IMR-90 (cell line): ENCODE results near the gene KLF13. TPM values are rescaled to one million over a fixed set of nuclear protein-coding genes. Genes with fewer than 3 reads are reported as not detected.

Experiments
- ATAC-seq: fragments of 200-7000 bp; cut with Tn5 transposase; 2 replicates; pipeline ENCODE4 v1.9.1; 2020; ENCODE audit warnings: low read depth, mild to moderate bottlenecking, moderate library complexity
- BruUV-seq: library from RNA; stranded (reverse); fragments of 400-500 nt; replicated peaks from 2 replicates; lab custom pipeline; 2021; lab: Mats Ljungman, UMichigan
- CTCF ChIA-PET: fragments of 300-600 bp; formaldehyde crosslinking; extraction: SDS; loops from one replicate; lab custom pipeline; 2021; ENCODE audit warnings: antibody characterized with exemption; lab: Yijun Ruan, JAX
- POLR2A ChIA-PET: fragments of 300-600 bp; sonication (Branson Sonifier 250); formaldehyde crosslinking; loops from one replicate; lab custom pipeline; 2022; ENCODE audit warnings: antibody characterized with exemption; ENCODE audit not compliant: unreplicated experiment; lab: Charles Lee
- DNase-seq: peaks from one replicate; pipeline ENCODE4 v3.0.0; 2013
- H2AFZ ChIP-seq: replicated peaks from 2 replicates; pipeline ENCODE3; 2013; ENCODE audit warnings: low read length, mild to moderate bottlenecking; ENCODE audit not compliant: poor library complexity
- H2AK5ac ChIP-seq: 2 replicates; pipeline ENCODE4 v1.6.1; 2013; ENCODE audit warnings: low read depth, low read length, inconsistent platforms
- H2AK9ac ChIP-seq: replicated peaks from 2 replicates; pipeline ENCODE3; 2013; ENCODE audit warnings: mild to moderate bottlenecking, low read depth, low read length, moderate library complexity; ENCODE audit not compliant: poor library complexity
- H2BK120ac ChIP-seq: 2 replicates; pipeline ENCODE4 v1.6.1; 2013; ENCODE audit warnings: low read depth, low read length, inconsistent platforms
- H2BK15ac ChIP-seq: 3 replicates; pipeline ENCODE4 v1.6.1; 2013; ENCODE audit warnings: low read depth, low read length, inconsistent platforms
- H2BK20ac ChIP-seq: 2 replicates; pipeline ENCODE4 v1.6.1; 2013; ENCODE audit warnings: low read depth, mild to moderate bottlenecking, inconsistent platforms, low read length, moderate library complexity
- H2BK5ac ChIP-seq: 2 replicates; pipeline ENCODE4 v1.6.1; 2013; ENCODE audit warnings: mild to moderate bottlenecking, low read depth, low read length, inconsistent platforms; ENCODE audit not compliant: poor library complexity, severe bottlenecking
- H3K14ac ChIP-seq: replicated peaks from 2 replicates; pipeline ENCODE4 v1.6.1; 2013; ENCODE audit warnings: low read depth, low read length, inconsistent platforms
- H3K18ac ChIP-seq: 2 replicates; pipeline ENCODE4 v1.6.1; 2013; ENCODE audit warnings: low read depth, low read length, control low read depth
- H3K23ac ChIP-seq: 2 replicates; pipeline ENCODE4 v1.6.1; 2013; ENCODE audit warnings: low read depth, low read length, inconsistent platforms
- H3K27ac ChIP-seq: 2 replicates; pipeline ENCODE4 v1.5.1; 2013; ENCODE audit warnings: mild to moderate bottlenecking, control low read depth, low read length; ENCODE audit not compliant: insufficient read depth
- H3K27me3 ChIP-seq: 2 replicates; pipeline ENCODE4 v1.6.1; 2013; ENCODE audit warnings: low read length; ENCODE audit not compliant: control insufficient read depth, insufficient read depth
- H3K36me3 ChIP-seq: 2 replicates; pipeline ENCODE4 v1.6.1; 2013; ENCODE audit warnings: low read length, mixed read lengths; ENCODE audit not compliant: control insufficient read depth, insufficient read depth
- H3K4ac ChIP-seq: 2 replicates; pipeline ENCODE4 v1.6.1; 2013; ENCODE audit warnings: low read depth, low read length, inconsistent platforms
- H3K4me1 ChIP-seq: 2 replicates; pipeline ENCODE4 v1.6.1; 2013; ENCODE audit warnings: low read length, mixed read lengths; ENCODE audit not compliant: control insufficient read depth, insufficient read depth
- H3K4me2 ChIP-seq: 2 replicates; pipeline ENCODE4 v1.6.1; 2013; ENCODE audit warnings: low read depth, mild to moderate bottlenecking, control low read depth, low read length, moderate library complexity
- H3K4me3 ChIP-seq: 2 replicates; pipeline ENCODE4 v1.5.1; 2013; ENCODE audit warnings: low read depth, mild to moderate bottlenecking, control low read depth, low read length, moderate library complexity; ENCODE audit not compliant: insufficient read depth
- H3K56ac ChIP-seq: 2 replicates; pipeline ENCODE4 v1.6.1; 2013; ENCODE audit warnings: low read length, inconsistent platforms; ENCODE audit not compliant: insufficient read depth; ENCODE audit errors: extremely low read depth
- H3K79me1 ChIP-seq, 2 experiments: 2 replicates each; pipeline ENCODE4 v1.6.1; 2013; ENCODE audit warnings: low read length in 2 of 2, inconsistent platforms in 1 of 2, low read depth in 1 of 2
- H3K9ac ChIP-seq: 2 replicates; pipeline ENCODE4 v1.6.1; 2013; ENCODE audit warnings: low read depth, low read length, control low read depth
- H3K9me1 ChIP-seq: 2 replicates; pipeline ENCODE4 v1.6.1; 2013; ENCODE audit warnings: low read length, inconsistent platforms; ENCODE audit not compliant: insufficient read depth
- H3K9me3 ChIP-seq: 2 replicates; pipeline ENCODE4 v1.6.1; 2013; ENCODE audit warnings: low read length; ENCODE audit not compliant: control insufficient read depth, insufficient read depth
- H4K20me1 ChIP-seq: 2 replicates; pipeline ENCODE4 v1.6.1; 2013; ENCODE audit warnings: low read length, inconsistent platforms; ENCODE audit not compliant: insufficient read depth
- H4K5ac ChIP-seq: 2 replicates; pipeline ENCODE4 v1.6.1; 2013; ENCODE audit warnings: mild to moderate bottlenecking, low read depth, low read length, control low read depth
- H4K8ac ChIP-seq, 2 experiments: 2 replicates each; pipeline ENCODE4 v1.6.1; 2013; ENCODE audit warnings: low read depth in 2 of 2, low read length in 2 of 2, control low read depth in 1 of 2, inconsistent platforms in 1 of 2
- H4K91ac ChIP-seq: 2 replicates; pipeline ENCODE4 v1.6.1; 2013; ENCODE audit warnings: low read depth, low read length, inconsistent platforms; ENCODE audit not compliant: insufficient read depth
- BHLHE40 ChIP-seq: fragments of 150-350 bp; IDR thresholded peaks from 2 replicates; pipeline ENCODE4 v1.6.1; 2016; ENCODE audit warnings: mild to moderate bottlenecking, low read depth, low read length
- CEBPB ChIP-seq: IDR thresholded peaks from 2 replicates; pipeline ENCODE4 v1.6.1; 2012; ENCODE audit warnings: low read depth, low read length, improper control_type of control experiment
- CHD1 ChIP-seq: IDR thresholded peaks from 2 replicates; pipeline ENCODE4 v1.6.1; 2012; ENCODE audit warnings: low read depth, low read length, improper control_type of control experiment
- CTCF ChIP-seq: conservative IDR thresholded peaks from 2 replicates; pipeline ENCODE4 v1.5.1; 2012; ENCODE audit warnings: mild to moderate bottlenecking, low read depth, low read length, improper control_type of control experiment
- ELK1 ChIP-seq: fragments of 150-350 bp; IDR thresholded peaks from 2 replicates; pipeline ENCODE4 v1.6.1; 2016; ENCODE audit warnings: low read depth, mild to moderate bottlenecking, low read length, moderate library complexity, borderline replicate concordance
- FOS ChIP-seq: fragments of 150-350 bp; IDR thresholded peaks from 2 replicates; pipeline ENCODE4 v1.6.1; 2016; ENCODE audit warnings: low read depth, low read length
- MAFK ChIP-seq: IDR thresholded peaks from 2 replicates; pipeline ENCODE4 v1.6.1; 2012; ENCODE audit warnings: low read depth, low read length, improper control_type of control experiment
- MAZ ChIP-seq: IDR thresholded peaks from 2 replicates; pipeline ENCODE4 v1.6.1; 2012; ENCODE audit warnings: low read depth, mild to moderate bottlenecking, low read length, improper control_type of control experiment, moderate library complexity, borderline replicate concordance
- NFE2L2 ChIP-seq: fragments of 150-350 bp; IDR thresholded peaks from 2 replicates; pipeline ENCODE4 v1.6.1; 2016; ENCODE audit warnings: low read depth, mild to moderate bottlenecking, low read length
- RFX5 ChIP-seq: IDR thresholded peaks from 2 replicates; pipeline ENCODE4 v1.8.0; 2012; ENCODE audit warnings: low read depth, mild to moderate bottlenecking, low read length, moderate library complexity
- SMC3 ChIP-seq: fragments of 150-350 bp; IDR thresholded peaks from 2 replicates; pipeline ENCODE4 v1.6.1; 2016; ENCODE audit warnings: low read depth, mild to moderate bottlenecking, antibody characterized with exemption, low read length, moderate library complexity
- USF2 ChIP-seq: fragments of 150-350 bp; IDR thresholded peaks from 2 replicates; pipeline ENCODE4 v1.6.1; 2017; ENCODE audit warnings: mild to moderate bottlenecking, antibody characterized with exemption, low read length, low read depth
- WGBS, 2 experiments: methylation state at CpG; one replicate each; pipeline versions ENCODE4 v1.1.5 to v1.1.7; 2013; ENCODE audit warnings: missing lambda C conversion rate in 2 of 2; ENCODE audit not compliant: insufficient read length in 1 of 2; ENCODE audit errors: extremely low coverage in 2 of 2; 5-methylcytosine and 5-hydroxymethylcytosine counted together
- dilution Hi-C: fragments of 300-500 bp; cut with HindIII; formaldehyde crosslinking; loops from one replicate; pipeline ENCODE4 v1.14.3; 2018; ENCODE audit warnings: low sequenced_read_pairs; ENCODE audit not compliant: unreplicated experiment
- in situ Hi-C: fragments of 300-500 bp; cut with MboI; formaldehyde crosslinking; loops from 3 replicates; pipeline ENCODE4 v1.14.3; 2019; ENCODE audit warnings: low sequenced_read_pairs, inconsistent platforms, mixed read lengths
- intact Hi-C: fragments of 100-400 bp; cut with micrococcal nuclease; formaldehyde crosslinking; loops from 2 replicates; pipeline ENCODE4 v1.10.0; 2022
- polyA plus RNA-seq, 3 experiments: library from polyadenylated mRNA; depleted of rRNA; stranded (reverse); fragments of >200 nt; gene quantifications; 2 replicates each; pipeline ENCODE4 v1.2.3, GENCODE V29; 2012; ENCODE audit warnings: low replicate concordance in 1 of 3
- total RNA-seq: library from RNA; depleted of rRNA; stranded (reverse); fragments of >200 nt; gene quantifications from 2 replicates; pipeline ENCODE4 v1.2.3, GENCODE V29; 2012

Gene KLF13
- total and polyA plus RNA-seq, 2 of the 4 experiments (the other 2 are of a cell fraction), result 9.5 to 10.6 TPM

GRCh38 chr15:31359702-31360111, 33.1 kb downstream of the KLF13 start:
- CTCF ChIA-PET, result interaction anchor here (0.6 kb wide), 1 partner anchor 223 kb away, joined by 3 read pairs; no protein-coding TSS in a partner anchor
- in situ Hi-C loops, result loop anchor here (10.0 kb wide), 1 partner anchor 125 kb away; no protein-coding TSS in a partner anchor

More at GRCh38 chr15:31359702-31360111, 33.1 kb downstream of the KLF13 start:
- H2BK120ac ChIP-seq, result no peak overlapping the region
- H3K4me2 ChIP-seq, result no peak overlapping the region
- intact Hi-C loops, result no loop called here
- H2BK15ac ChIP-seq, result no peak overlapping the region
- no peak overlapping the region for H3K23ac ChIP-seq
- no peak overlapping the region for H4K8ac ChIP-seq
- H2BK20ac ChIP-seq, result no peak overlapping the region
- no peak overlapping the region for H2AFZ ChIP-seq
- peaks cover 39 to 88% of the 10 kb centered on the region in 2 experiments for H3K79me1 ChIP-seq
- H3K9ac ChIP-seq, result no peak overlapping the region
- no peaks in the 10 kb centered on the region for H3K9me3 ChIP-seq
- peaks cover 68% of the 10 kb centered on the region for H4K20me1 ChIP-seq
- H4K91ac ChIP-seq, result no peak overlapping the region
- dilution Hi-C loops, result no loop called here
- no peak overlapping the region for H3K18ac ChIP-seq
- no peak overlapping the region for H2BK5ac ChIP-seq
- ATAC-seq (no peak), DNase-seq (no peak)
- no peak overlapping the region for H3K27ac ChIP-seq
- H3K56ac ChIP-seq, result no peak overlapping the region
- no peak overlapping the region for H4K5ac ChIP-seq
- no peak overlapping the region for H2AK5ac ChIP-seq
- H3K14ac ChIP-seq, result no peak overlapping the region
- H3K27me3 ChIP-seq, result no peaks in the 10 kb centered on the region
- POLR2A ChIA-PET, result no interaction called here
- 71% methylated on average over 1 of the region's 7 CpGs; no CpG with 5 or more reads in 1 of the 2 experiments for WGBS, 2 experiments
- TF ChIP-seq MAZ (no peak), CEBPB (no peak), USF2 (no peak), ELK1 (no peak), BHLHE40 (no peak), CTCF (no peak), RFX5 (no peak), MAFK (no peak), FOS (no peak), CHD1 (no peak), NFE2L2 (no peak), SMC3 (no peak)
- no peak overlapping the region for H3K4ac ChIP-seq
- no peaks in the 10 kb centered on the region; the same call in 1 of the 2 replicates for H3K36me3 ChIP-seq
- no peak overlapping the region for H2AK9ac ChIP-seq
- H3K9me1 ChIP-seq, result peaks cover 22% of the 10 kb centered on the region
- no peak overlapping the region for H3K4me3 ChIP-seq
- BruUV-seq, result no TSS peak
- peaks cover 10% of the 10 kb centered on the region for H3K4me1 ChIP-seq
